Measurements from ENCODE around the gene NFYA. TPM values are rescaled to one million over a fixed set of nuclear protein-coding genes. Genes with fewer than 3 reads are reported as not detected.

NFYA gene
- total and polyA plus RNA-seq, 9 donors: 7.6 to 33.3 (median 20.7) TPM

- no peaks in the 10 kb centered on the region for H3K27me3 ChIP-seq
- H3K36me3 ChIP-seq: no peaks in the 10 kb centered on the region
- 88 to 90% (median 89%) methylated on average over 6 of the region's 6 CpGs for WGBS, 3 donors
- no peak for DNase-seq
- intact Hi-C loops (cut with DNase I): loop anchor here in 1 of 4 donors (5.0 kb wide), 1 partner anchor 45 kb away; no protein-coding TSS in a partner anchor
- TF ChIP-seq CTCF (IDR thresholded peaks at IDR 0.05) (no peak), EP300 (IDR thresholded peaks at IDR 0.05) (no peak), POLR2A (IDR thresholded peaks at IDR 0.05) (no peak)
- H3K9me3 ChIP-seq: no peaks in the 10 kb centered on the region
- H3K27ac ChIP-seq: no peak overlapping the region
- H3K4me3 ChIP-seq: no peak overlapping the region
- no peaks in the 10 kb centered on the region for H3K4me1 ChIP-seq (ENCODE audit: insufficient read depth)
Observed at GRCh38 chr6:41056768-41057490, 15.8 kb upstream of the NFYA start.

DNA sequence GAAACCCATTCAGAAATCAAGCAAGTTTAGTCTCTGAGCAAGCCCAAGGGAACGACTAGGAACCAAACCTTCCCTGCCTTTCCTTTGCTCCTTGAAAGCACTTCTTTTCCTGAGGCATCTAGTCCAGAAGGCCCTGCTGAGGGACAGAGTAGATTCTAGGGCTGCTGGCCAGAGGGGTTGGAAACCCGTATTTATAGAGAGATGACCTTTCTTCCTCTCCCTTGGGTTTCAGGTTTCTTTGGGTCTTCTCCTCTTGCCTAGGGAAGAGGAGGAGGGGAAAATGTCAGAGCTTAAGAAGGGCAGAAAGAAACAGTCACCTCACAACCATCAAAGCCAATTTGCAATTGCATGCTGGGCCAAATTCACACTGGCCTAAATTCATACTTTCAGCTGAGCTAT lies 14.0 kb upstream of the NFYA start:
- H3K36me3 ChIP-seq: no peaks in the 10 kb centered on the region
- 69 to 77% (median 70%) methylated on average over 2 of the region's 2 CpGs for WGBS, 3 donors
- intact Hi-C loops (cut with DNase I): loop anchor here in 1 of 4 donors (5.0 kb wide), 1 partner anchor 46 kb away; no protein-coding TSS in a partner anchor
- no peak overlapping the region for H3K27ac ChIP-seq
- no peaks in the 10 kb centered on the region for H3K9me3 ChIP-seq
- H3K4me1 ChIP-seq (ENCODE audit: insufficient read depth): no peaks in the 10 kb centered on the region
- no peak for TF ChIP-seq CTCF (IDR thresholded peaks at IDR 0.05)
- TF ChIP-seq EP300 (IDR thresholded peaks at IDR 0.05): no peak
- no peak for TF ChIP-seq POLR2A (IDR thresholded peaks at IDR 0.05)
- H3K27me3 ChIP-seq: no peaks in the 10 kb centered on the region
- DNase-seq: no peak
- H3K4me3 ChIP-seq: no peak overlapping the region

DNA sequence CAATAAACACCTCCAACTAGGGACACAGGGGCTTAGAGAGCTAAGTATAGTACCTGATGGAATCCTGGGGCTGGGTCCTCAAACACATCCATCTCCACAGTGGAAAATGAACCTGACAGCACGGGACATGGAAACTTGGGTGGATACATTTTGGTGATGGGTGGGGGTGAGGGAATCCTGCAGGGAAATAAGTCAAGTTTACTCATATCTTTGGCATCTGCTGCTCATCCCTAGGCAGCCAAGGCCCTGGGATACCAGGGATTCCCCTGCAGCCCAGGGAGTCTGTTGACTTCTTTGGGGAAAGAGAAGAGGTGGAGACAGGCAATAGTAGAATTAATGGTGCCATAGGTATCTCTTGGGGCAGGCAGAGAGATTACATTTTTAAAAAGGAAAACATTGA lies 13.2 kb upstream of the NFYA start:
- Histone ChIP-seq H3K9me3 (no peaks in the 10 kb centered on the region), H3K27ac (no peak overlapping the region), H3K4me3 (no peak overlapping the region), H3K36me3 (no peaks in the 10 kb centered on the region), H3K4me1 (ENCODE audit: insufficient read depth) (no peaks in the 10 kb centered on the region), H3K27me3 (no peaks in the 10 kb centered on the region)
- intact Hi-C loops (cut with DNase I): loop anchor here in 1 of 4 donors (5.0 kb wide), 1 partner anchor 47 kb away; no protein-coding TSS in a partner anchor
- DNase-seq: no peak
- WGBS, 3 donors: 64 to 93% (median 81%) methylated on average over 1 of the region's 1 CpG
- TF ChIP-seq EP300 (IDR thresholded peaks at IDR 0.05): no peak
- TF ChIP-seq CTCF (IDR thresholded peaks at IDR 0.05): no peak
- no peak for TF ChIP-seq POLR2A (IDR thresholded peaks at IDR 0.05)

- Histone ChIP-seq H3K27ac (no peak overlapping the region), H3K4me1 (ENCODE audit: insufficient read depth) (no peaks in the 10 kb centered on the region), H3K4me3 (no peak overlapping the region), H3K27me3 (no peaks in the 10 kb centered on the region), H3K9me3 (no peaks in the 10 kb centered on the region), H3K36me3 (no peaks in the 10 kb centered on the region)
- DNase-seq: no peak
- WGBS, 3 donors: 78 to 79% (median 79%) methylated on average over 13 of the region's 13 CpGs
- no peak for TF ChIP-seq CTCF (IDR thresholded peaks at IDR 0.05)
- no peak for TF ChIP-seq POLR2A (IDR thresholded peaks at IDR 0.05)
- TF ChIP-seq EP300 (IDR thresholded peaks at IDR 0.05): no peak
- intact Hi-C loops (cut with DNase I): no loop called here
Observed at GRCh38 chr6:41061196-41061726, 11.5 kb upstream of the NFYA start.

All from ovary (tissue), 9 donors.